ENCODE measurements around the gene SLC6A1.

- TF ChIP-seq POLR2A (IDR thresholded peaks at IDR 0.05; ENCODE audit: low read depth, low read length) (no peak), POLR2AphosphoS5 (IDR thresholded peaks at IDR 0.05; ENCODE audit: low read depth, low read length) (no peak), SPI1 (IDR thresholded peaks at IDR 0.05; ENCODE audit: low read depth, low read length) (no peak), TAF1 (IDR thresholded peaks at IDR 0.05; ENCODE audit: low read depth, low read length) (no peak)
These were observed 13.2 kb downstream of the SLC6A1 start for GRCh38 chr3:11005686-11006256.
